GM23338 (cell line): Measurements from ENCODE around the gene SPG21. TPM values are rescaled to one million over a fixed set of nuclear protein-coding genes. Genes with fewer than 3 reads are reported as not detected.
A peak's percentile ranks its signal among the peaks of the same experiment; 100 is the strongest.

ENCODE experiments used
- ATAC-seq: fragments of 200-7000 bp; cut with Tn5 transposase; 3 replicates; pipeline ENCODE4 v1.9.1; 2020
- DNase-seq: peaks from one replicate; pipeline ENCODE4 v3.0.0-alpha.2; 2015; ENCODE audit warnings: low spot score
- H2AFZ ChIP-seq: fragments of 200-600 bp; sonication (generic); 2 replicates; pipeline ENCODE4 v1.8.0; 2016; ENCODE audit warnings: antibody characterized with exemption, mild to moderate bottlenecking, moderate library complexity
- H3F3A ChIP-seq: fragments of 200-600 bp; sonication (generic); replicated peaks from 2 replicates; pipeline ENCODE4 v1.8.0; 2017; ENCODE audit warnings: antibody characterized with exemption, mixed run types, low read depth
- H3K27ac ChIP-seq: fragments of 200-600 bp; sonication (generic); 2 replicates; pipeline ENCODE4 v1.6.1; 2016; ENCODE audit warnings: low read depth
- H3K27me3 ChIP-seq: fragments of 200-600 bp; sonication (generic); 2 replicates; pipeline ENCODE4 v1.8.0; 2016; ENCODE audit warnings: mild to moderate bottlenecking, mixed run types, moderate library complexity; ENCODE audit not compliant: insufficient read depth
- H3K36me3 ChIP-seq: fragments of 200-600 bp; sonication (generic); 2 replicates; pipeline ENCODE4 v1.8.0; 2016; ENCODE audit warnings: mild to moderate bottlenecking; ENCODE audit not compliant: insufficient read depth
- H3K4me1 ChIP-seq: fragments of 200-600 bp; sonication (generic); 2 replicates; pipeline ENCODE4 v1.8.0; 2016; ENCODE audit warnings: mild to moderate bottlenecking, moderate library complexity; ENCODE audit not compliant: insufficient read depth
- H3K4me2 ChIP-seq: fragments of 200-600 bp; sonication (generic); 2 replicates; pipeline ENCODE4 v1.7.1; 2017; ENCODE audit warnings: mixed run types
- H3K4me3 ChIP-seq: fragments of 200-600 bp; sonication (generic); 2 replicates; pipeline ENCODE4 v1.6.1; 2016; ENCODE audit warnings: mixed run types
- H3K79me2 ChIP-seq: fragments of 200-600 bp; sonication (generic); replicated peaks from 2 replicates; pipeline ENCODE4 v1.8.0; 2017; ENCODE audit warnings: mild to moderate bottlenecking; ENCODE audit not compliant: insufficient read depth
- H3K9me2 ChIP-seq: fragments of 200-600 bp; sonication (generic); 2 replicates; pipeline ENCODE4 v1.8.0; 2017; ENCODE audit not compliant: insufficient read depth
- H4K20me1 ChIP-seq: fragments of 200-600 bp; sonication (generic); replicated peaks from 2 replicates; pipeline ENCODE4 v1.8.0; 2017; ENCODE audit warnings: mild to moderate bottlenecking; ENCODE audit not compliant: insufficient read depth
- H3K27ac Mint-ChIP-seq: 2 replicates; pipeline ENCODE4 v1.8.0; 2020; ENCODE audit warnings: inconsistent platforms, mild to moderate bottlenecking, moderate library complexity, mixed read lengths
- H3K27me3 Mint-ChIP-seq: 3 replicates; pipeline ENCODE4 v1.8.0; 2022; ENCODE audit warnings: low read depth, mild to moderate bottlenecking, moderate library complexity, mixed read lengths, inconsistent platforms; ENCODE audit not compliant: insufficient read depth, poor library complexity
- H3K36me3 Mint-ChIP-seq: 3 replicates; pipeline ENCODE4 v1.8.0; 2021; ENCODE audit warnings: low read depth, mild to moderate bottlenecking, inconsistent platforms, moderate library complexity, mixed read lengths
- H3K4me1 Mint-ChIP-seq: 3 replicates; pipeline ENCODE4 v1.8.0; 2020; ENCODE audit warnings: mild to moderate bottlenecking, inconsistent platforms, mixed read lengths
- H3K4me3 Mint-ChIP-seq: 3 replicates; pipeline ENCODE4 v1.8.0; 2021; ENCODE audit warnings: moderate library complexity, mild to moderate bottlenecking, inconsistent platforms, mixed read lengths
- H3K9me3 Mint-ChIP-seq: 3 replicates; pipeline ENCODE4 v1.8.0; 2020; ENCODE audit warnings: moderate library complexity, mild to moderate bottlenecking, inconsistent platforms, mixed read lengths
- CREB1 ChIP-seq: fragments of 250-450 bp; sonication (Bioruptor Pico); IDR thresholded peaks from 2 replicates; pipeline ENCODE4 v1.5.0; 2020; ENCODE audit warnings: low read depth, mild to moderate bottlenecking, moderate library complexity
- EZH2 ChIP-seq: fragments of 200-600 bp; sonication (generic); IDR thresholded peaks from one replicate; pipeline ENCODE4 v1.8.0; 2017; ENCODE audit warnings: antibody characterized with exemption, mild to moderate bottlenecking, low read depth; ENCODE audit not compliant: unreplicated experiment
- EZH2phosphoT487 ChIP-seq: fragments of 200-600 bp; sonication (generic); IDR thresholded peaks from one replicate; pipeline ENCODE4 v1.8.1; 2018; ENCODE audit warnings: antibody characterized with exemption; ENCODE audit not compliant: unreplicated experiment
- JUNB ChIP-seq: IDR thresholded peaks from one replicate; pipeline ENCODE4 v1.6.1; 2016; ENCODE audit warnings: antibody characterized with exemption; ENCODE audit not compliant: unreplicated experiment
- NANOG ChIP-seq: IDR thresholded peaks from 2 replicates; pipeline ENCODE4 v1.6.1; 2016; ENCODE audit warnings: antibody characterized with exemption, borderline replicate concordance
- POLR2AphosphoS5 ChIP-seq: IDR thresholded peaks from 2 replicates; pipeline ENCODE4 v1.6.1; 2016; ENCODE audit warnings: antibody characterized with exemption, low read depth
- STAT1 ChIP-seq: IDR thresholded peaks from one replicate; pipeline ENCODE4 v1.6.1; 2016; ENCODE audit warnings: antibody characterized with exemption; ENCODE audit not compliant: unreplicated experiment
- ZNF114 ChIP-seq: fragments of 250-450 bp; sonication (Bioruptor Pico); IDR thresholded peaks from 2 replicates; pipeline ENCODE4 v1.5.0; 2020; ENCODE audit warnings: mild to moderate bottlenecking, moderate library complexity
- ZNF331 ChIP-seq: fragments of 250-450 bp; sonication (Bioruptor Pico); IDR thresholded peaks from 2 replicates; pipeline ENCODE4 v1.5.0; 2020; ENCODE audit warnings: low read depth, mild to moderate bottlenecking, moderate library complexity
- polyA plus RNA-seq: library from polyadenylated mRNA; unstranded; fragments of >200 nt; fragmentation: Nextera tagmentation; extraction: Ambion mirVana; gene quantifications from 2 replicates; pipeline ENCODE4 v1.2.1, GENCODE V29; 2016
- total RNA-seq: library from RNA; depleted of rRNA; stranded (reverse); fragments of >200 nt; shearing (Covaris generic); gene quantifications from 2 replicates; pipeline ENCODE4 v1.2.3, GENCODE V29; 2014
- TF ChIP-seq, protein P1 (sequence below): IDR thresholded peaks from one replicate; pipeline ENCODE4 v1.6.1; 2018; ENCODE audit warnings: antibody characterized with exemption; ENCODE audit not compliant: unreplicated experiment
- TF ChIP-seq, protein P2 (sequence below): IDR thresholded peaks from 2 replicates; pipeline ENCODE4 v1.6.1; 2016; ENCODE audit warnings: antibody characterized with exemption
- TF ChIP-seq, protein P3 (sequence below): fragments of 250-450 bp; sonication (Bioruptor Pico); IDR thresholded peaks from 2 replicates; pipeline ENCODE4 v1.5.0; 2020; ENCODE audit warnings: mild to moderate bottlenecking, moderate library complexity

SPG21 gene
- total and polyA plus RNA-seq, 2 experiments from 2014 or later, result 81.0 to 102 TPM

DNA sequence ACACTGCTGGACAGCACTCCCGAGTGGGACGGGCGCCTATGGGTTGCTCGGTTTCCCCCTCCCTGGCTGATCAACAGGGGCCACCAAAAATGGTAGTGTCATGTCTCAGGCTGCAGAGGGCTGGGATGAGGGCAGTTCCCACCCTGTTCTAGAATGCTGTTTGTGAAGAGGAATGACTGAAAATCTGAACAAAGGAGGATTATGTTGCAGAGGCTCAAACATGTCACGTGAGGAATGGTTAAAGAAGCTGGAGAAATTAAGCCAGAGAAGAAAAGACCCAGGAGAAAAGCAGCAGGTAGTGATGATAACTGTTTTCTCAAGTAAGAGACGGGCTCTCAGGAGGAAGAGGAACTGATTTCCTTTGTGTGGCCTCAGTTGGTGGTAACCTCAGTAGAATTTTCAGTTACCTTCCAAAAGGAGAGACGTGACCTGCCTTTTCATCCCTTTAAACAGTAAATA is 10.4 kb downstream of the SPG21 start:
- DNase-seq (peak; percentile 32), ATAC-seq (peak; percentile 89)
- Mint-ChIP-seq H3K27ac (peak overlapping the region; percentile 69), H3K27me3 (peaks cover 5% of the 10 kb centered on the region), H3K4me1 (peaks cover 28% of the 10 kb centered on the region), H3K4me3 (peak overlapping the region; percentile 22), H3K9me3 (no peaks in the 10 kb centered on the region), H3K36me3 (peaks cover 35% of the 10 kb centered on the region)
- Histone ChIP-seq H3K4me3 (no peak overlapping the region), H3K36me3 (peaks cover 21% of the 10 kb centered on the region), H3K27me3 (no peaks in the 10 kb centered on the region), H3K79me2 (no peaks in the 10 kb centered on the region), H3K9me2 (no peaks in the 10 kb centered on the region; the same call in 1 of the 2 replicates), H3K27ac (peak overlapping the region; percentile 78), H4K20me1 (no peaks in the 10 kb centered on the region), H3K4me1 (peaks cover 15% of the 10 kb centered on the region; the same call in 1 of the 2 replicates), H3F3A (peaks cover 7% of the 10 kb centered on the region; the same call in 1 of the 2 replicates), H2AFZ (no peak overlapping the region), H3K4me2 (no peak overlapping the region)
- no peak for TF ChIP-seq EZH2

DNA sequence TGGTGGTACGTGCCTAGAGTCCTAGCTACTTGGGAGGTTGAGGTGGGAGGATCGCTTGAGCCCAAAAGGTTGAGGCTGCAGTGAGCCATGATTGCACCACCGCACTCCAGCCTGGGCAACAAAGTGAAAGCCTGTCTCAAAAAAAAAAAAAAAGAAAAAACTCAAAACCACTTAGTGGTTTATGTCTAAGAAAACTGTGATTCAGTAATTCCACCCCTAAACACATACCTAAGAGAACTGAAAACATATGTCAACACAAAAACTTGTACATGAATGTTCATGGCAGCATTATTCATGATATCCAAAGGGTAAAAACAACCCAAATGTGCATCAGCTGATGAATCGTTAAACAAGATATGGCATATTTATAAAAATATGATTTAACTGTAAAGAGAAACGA is 14.3 kb downstream of the SPG21 start:
- peaks cover 35% of the 10 kb centered on the region for H3K36me3 ChIP-seq
- TF ChIP-seq ZNF114 (CRISPR knock-in tag) (no peak), JUNB (no peak), STAT1 (no peak), EZH2phosphoT487 (no peak), NANOG (no peak), ZNF331 (no peak), POLR2AphosphoS5 (no peak), CREB1 (CRISPR knock-in tag) (no peak), EZH2 (no peak)
- TF ChIP-seq, protein P1, sequence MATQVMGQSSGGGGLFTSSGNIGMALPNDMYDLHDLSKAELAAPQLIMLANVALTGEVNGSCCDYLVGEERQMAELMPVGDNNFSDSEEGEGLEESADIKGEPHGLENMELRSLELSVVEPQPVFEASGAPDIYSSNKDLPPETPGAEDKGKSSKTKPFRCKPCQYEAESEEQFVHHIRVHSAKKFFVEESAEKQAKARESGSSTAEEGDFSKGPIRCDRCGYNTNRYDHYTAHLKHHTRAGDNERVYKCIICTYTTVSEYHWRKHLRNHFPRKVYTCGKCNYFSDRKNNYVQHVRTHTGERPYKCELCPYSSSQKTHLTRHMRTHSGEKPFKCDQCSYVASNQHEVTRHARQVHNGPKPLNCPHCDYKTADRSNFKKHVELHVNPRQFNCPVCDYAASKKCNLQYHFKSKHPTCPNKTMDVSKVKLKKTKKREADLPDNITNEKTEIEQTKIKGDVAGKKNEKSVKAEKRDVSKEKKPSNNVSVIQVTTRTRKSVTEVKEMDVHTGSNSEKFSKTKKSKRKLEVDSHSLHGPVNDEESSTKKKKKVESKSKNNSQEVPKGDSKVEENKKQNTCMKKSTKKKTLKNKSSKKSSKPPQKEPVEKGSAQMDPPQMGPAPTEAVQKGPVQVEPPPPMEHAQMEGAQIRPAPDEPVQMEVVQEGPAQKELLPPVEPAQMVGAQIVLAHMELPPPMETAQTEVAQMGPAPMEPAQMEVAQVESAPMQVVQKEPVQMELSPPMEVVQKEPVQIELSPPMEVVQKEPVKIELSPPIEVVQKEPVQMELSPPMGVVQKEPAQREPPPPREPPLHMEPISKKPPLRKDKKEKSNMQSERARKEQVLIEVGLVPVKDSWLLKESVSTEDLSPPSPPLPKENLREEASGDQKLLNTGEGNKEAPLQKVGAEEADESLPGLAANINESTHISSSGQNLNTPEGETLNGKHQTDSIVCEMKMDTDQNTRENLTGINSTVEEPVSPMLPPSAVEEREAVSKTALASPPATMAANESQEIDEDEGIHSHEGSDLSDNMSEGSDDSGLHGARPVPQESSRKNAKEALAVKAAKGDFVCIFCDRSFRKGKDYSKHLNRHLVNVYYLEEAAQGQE, result no peak
- TF ChIP-seq, protein P2, sequence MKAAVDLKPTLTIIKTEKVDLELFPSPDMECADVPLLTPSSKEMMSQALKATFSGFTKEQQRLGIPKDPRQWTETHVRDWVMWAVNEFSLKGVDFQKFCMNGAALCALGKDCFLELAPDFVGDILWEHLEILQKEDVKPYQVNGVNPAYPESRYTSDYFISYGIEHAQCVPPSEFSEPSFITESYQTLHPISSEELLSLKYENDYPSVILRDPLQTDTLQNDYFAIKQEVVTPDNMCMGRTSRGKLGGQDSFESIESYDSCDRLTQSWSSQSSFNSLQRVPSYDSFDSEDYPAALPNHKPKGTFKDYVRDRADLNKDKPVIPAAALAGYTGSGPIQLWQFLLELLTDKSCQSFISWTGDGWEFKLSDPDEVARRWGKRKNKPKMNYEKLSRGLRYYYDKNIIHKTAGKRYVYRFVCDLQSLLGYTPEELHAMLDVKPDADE, result no peak
- TF ChIP-seq, protein P3, sequence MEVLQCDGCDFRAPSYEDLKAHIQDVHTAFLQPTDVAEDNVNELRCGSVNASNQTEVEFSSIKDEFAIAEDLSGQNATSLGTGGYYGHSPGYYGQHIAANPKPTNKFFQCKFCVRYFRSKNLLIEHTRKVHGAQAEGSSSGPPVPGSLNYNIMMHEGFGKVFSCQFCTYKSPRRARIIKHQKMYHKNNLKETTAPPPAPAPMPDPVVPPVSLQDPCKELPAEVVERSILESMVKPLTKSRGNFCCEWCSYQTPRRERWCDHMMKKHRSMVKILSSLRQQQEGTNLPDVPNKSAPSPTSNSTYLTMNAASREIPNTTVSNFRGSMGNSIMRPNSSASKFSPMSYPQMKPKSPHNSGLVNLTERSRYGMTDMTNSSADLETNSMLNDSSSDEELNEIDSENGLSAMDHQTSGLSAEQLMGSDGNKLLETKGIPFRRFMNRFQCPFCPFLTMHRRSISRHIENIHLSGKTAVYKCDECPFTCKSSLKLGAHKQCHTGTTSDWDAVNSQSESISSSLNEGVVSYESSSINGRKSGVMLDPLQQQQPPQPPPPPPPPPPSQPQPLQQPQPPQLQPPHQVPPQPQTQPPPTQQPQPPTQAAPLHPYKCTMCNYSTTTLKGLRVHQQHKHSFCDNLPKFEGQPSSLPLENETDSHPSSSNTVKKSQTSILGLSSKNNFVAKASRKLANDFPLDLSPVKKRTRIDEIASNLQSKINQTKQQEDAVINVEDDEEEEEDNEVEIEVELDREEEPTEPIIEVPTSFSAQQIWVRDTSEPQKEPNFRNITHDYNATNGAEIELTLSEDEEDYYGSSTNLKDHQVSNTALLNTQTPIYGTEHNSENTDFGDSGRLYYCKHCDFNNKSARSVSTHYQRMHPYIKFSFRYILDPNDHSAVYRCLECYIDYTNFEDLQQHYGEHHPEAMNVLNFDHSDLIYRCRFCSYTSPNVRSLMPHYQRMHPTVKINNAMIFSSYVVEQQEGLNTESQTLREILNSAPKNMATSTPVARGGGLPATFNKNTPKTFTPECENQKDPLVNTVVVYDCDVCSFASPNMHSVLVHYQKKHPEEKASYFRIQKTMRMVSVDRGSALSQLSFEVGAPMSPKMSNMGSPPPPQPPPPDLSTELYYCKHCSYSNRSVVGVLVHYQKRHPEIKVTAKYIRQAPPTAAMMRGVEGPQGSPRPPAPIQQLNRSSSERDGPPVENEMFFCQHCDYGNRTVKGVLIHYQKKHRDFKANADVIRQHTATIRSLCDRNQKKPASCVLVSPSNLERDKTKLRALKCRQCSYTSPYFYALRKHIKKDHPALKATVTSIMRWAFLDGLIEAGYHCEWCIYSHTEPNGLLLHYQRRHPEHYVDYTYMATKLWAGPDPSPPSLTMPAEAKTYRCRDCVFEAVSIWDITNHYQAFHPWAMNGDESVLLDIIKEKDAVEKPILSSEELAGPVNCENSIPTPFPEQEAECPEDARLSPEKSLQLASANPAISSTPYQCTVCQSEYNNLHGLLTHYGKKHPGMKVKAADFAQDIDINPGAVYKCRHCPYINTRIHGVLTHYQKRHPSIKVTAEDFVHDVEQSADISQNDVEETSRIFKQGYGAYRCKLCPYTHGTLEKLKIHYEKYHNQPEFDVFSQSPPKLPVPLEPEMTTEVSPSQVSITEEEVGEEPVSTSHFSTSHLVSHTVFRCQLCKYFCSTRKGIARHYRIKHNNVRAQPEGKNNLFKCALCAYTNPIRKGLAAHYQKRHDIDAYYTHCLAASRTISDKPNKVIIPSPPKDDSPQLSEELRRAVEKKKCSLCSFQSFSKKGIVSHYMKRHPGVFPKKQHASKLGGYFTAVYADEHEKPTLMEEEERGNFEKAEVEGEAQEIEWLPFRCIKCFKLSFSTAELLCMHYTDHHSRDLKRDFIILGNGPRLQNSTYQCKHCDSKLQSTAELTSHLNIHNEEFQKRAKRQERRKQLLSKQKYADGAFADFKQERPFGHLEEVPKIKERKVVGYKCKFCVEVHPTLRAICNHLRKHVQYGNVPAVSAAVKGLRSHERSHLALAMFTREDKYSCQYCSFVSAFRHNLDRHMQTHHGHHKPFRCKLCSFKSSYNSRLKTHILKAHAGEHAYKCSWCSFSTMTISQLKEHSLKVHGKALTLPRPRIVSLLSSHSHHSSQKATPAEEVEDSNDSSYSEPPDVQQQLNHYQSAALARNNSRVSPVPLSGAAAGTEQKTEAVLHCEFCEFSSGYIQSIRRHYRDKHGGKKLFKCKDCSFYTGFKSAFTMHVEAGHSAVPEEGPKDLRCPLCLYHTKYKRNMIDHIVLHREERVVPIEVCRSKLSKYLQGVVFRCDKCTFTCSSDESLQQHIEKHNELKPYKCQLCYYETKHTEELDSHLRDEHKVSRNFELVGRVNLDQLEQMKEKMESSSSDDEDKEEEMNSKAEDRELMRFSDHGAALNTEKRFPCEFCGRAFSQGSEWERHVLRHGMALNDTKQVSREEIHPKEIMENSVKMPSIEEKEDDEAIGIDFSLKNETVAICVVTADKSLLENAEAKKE, result no peak

More for the DNA sequence above, 14.3 kb downstream of the SPG21 start:
- Histone ChIP-seq H3K9me2 (no peaks in the 10 kb centered on the region), H3K79me2 (no peaks in the 10 kb centered on the region), H4K20me1 (0 out of 2 replicates have a peak, but pooled peaks cover 6% of the 10 kb centered on the region), H3K27me3 (no peaks in the 10 kb centered on the region), H3K4me2 (no peak overlapping the region), H3K27ac (no peak overlapping the region), H3F3A (peaks cover 7% of the 10 kb centered on the region; the same call in 1 of the 2 replicates), H2AFZ (no peak overlapping the region), H3K4me1 (peaks cover 15% of the 10 kb centered on the region; the same call in 1 of the 2 replicates), H3K4me3 (no peak overlapping the region)
- peaks cover 48% of the 10 kb centered on the region for H3K36me3 Mint-ChIP-seq
- no peak overlapping the region for H3K4me3 Mint-ChIP-seq
- H3K27me3 Mint-ChIP-seq, result peaks cover 2% of the 10 kb centered on the region
- peaks cover 20% of the 10 kb centered on the region for H3K4me1 Mint-ChIP-seq
- ATAC-seq (no peak), DNase-seq (no peak)
- H3K9me3 Mint-ChIP-seq, result no peaks in the 10 kb centered on the region
- no peak overlapping the region for H3K27ac Mint-ChIP-seq
